DND-41 (cell line): ENCODE results near the gene GCLM.
"Not testable (repeated sequence)": the region's sequence is repeated elsewhere in the genome, so short reads cannot be mapped to it uniquely, and the experiment has no call there.

Experiments used
- ATAC-seq: fragments of 200-7000 bp; cut with Tn5 transposase; 3 replicates; pipeline ENCODE4 v1.9.1; 2021; ENCODE audit warnings: low read depth; ENCODE audit not compliant: insufficient read depth
- DNase-seq: peaks from one replicate; pipeline ENCODE4 v3.0.0-alpha.2; 2020
- H2AFZ ChIP-seq: 2 replicates; pipeline ENCODE4 v1.6.0; 2012; ENCODE audit warnings: low read depth, low read length
- H3K27ac ChIP-seq: 2 replicates; pipeline ENCODE4 v1.5.1; 2012; ENCODE audit warnings: low read length, inconsistent platforms
- H3K27me3 ChIP-seq: fragments of 200-600 bp; sonication (generic); 2 replicates; pipeline ENCODE4 v1.6.0; 2012; ENCODE audit warnings: low read length, mild to moderate bottlenecking, inconsistent platforms; ENCODE audit not compliant: insufficient read depth, poor library complexity
- H3K36me3 ChIP-seq: 2 replicates; pipeline ENCODE4 v1.5.1; 2012; ENCODE audit warnings: low read length, inconsistent platforms; ENCODE audit not compliant: insufficient read depth
- H3K4me1 ChIP-seq: 2 replicates; pipeline ENCODE4 v1.5.1; 2012; ENCODE audit warnings: mild to moderate bottlenecking, low read length; ENCODE audit not compliant: insufficient read depth
- H3K4me2 ChIP-seq: 2 replicates; pipeline ENCODE4 v1.6.0; 2012; ENCODE audit warnings: mild to moderate bottlenecking, moderate library complexity, low read length, inconsistent platforms; ENCODE audit not compliant: insufficient read depth
- H3K4me3 ChIP-seq, 2 experiments: fragments of 200-600 bp in 1 of 2; shearing (Covaris generic) in 1 of 2; 2 replicates each; pipeline ENCODE4 v1.5.1; 2012 to 2016; ENCODE audit warnings: inconsistent platforms in 2 of 2, low read length in 2 of 2, mild to moderate bottlenecking in 2 of 2, low read depth in 1 of 2, moderate library complexity in 1 of 2
- H3K79me2 ChIP-seq: 2 replicates; pipeline ENCODE4 v1.6.0; 2012; ENCODE audit warnings: low read length, inconsistent platforms; ENCODE audit not compliant: insufficient read depth
- H3K9ac ChIP-seq: 2 replicates; pipeline ENCODE4 v1.6.0; 2012; ENCODE audit warnings: low read depth, mild to moderate bottlenecking, inconsistent platforms, low read length, moderate library complexity
- H3K9me3 ChIP-seq: 2 replicates; pipeline ENCODE4 v1.5.1; 2012; ENCODE audit warnings: low read length, moderate library complexity, mild to moderate bottlenecking, inconsistent platforms; ENCODE audit not compliant: insufficient read depth, severe bottlenecking
- H4K20me1 ChIP-seq: 2 replicates; pipeline ENCODE4 v1.6.0; 2012; ENCODE audit warnings: low read length; ENCODE audit not compliant: insufficient read depth
- CTCF ChIP-seq: IDR thresholded peaks from 2 replicates; pipeline ENCODE4 v1.5.1; 2012; ENCODE audit warnings: borderline replicate concordance, low read length, moderate library complexity, mild to moderate bottlenecking; ENCODE audit not compliant: poor library complexity, severe bottlenecking; ENCODE audit errors: extremely low read depth
- EZH2 ChIP-seq: IDR thresholded peaks from 3 replicates; pipeline ENCODE4 v1.6.1; 2012; ENCODE audit warnings: borderline replicate concordance, low read depth, mild to moderate bottlenecking, moderate library complexity, low read length, inconsistent platforms; ENCODE audit not compliant: severe bottlenecking

The GCLM gene

GRCh38 chr1:93853940-93854339, 55.3 kb downstream of the GCLM start:
- no peak for DNase-seq
- Histone ChIP-seq H3K4me2 (no peak overlapping the region), H4K20me1 (no peaks in the 10 kb centered on the region), H3K9me3 (no peaks in the 10 kb centered on the region), H3K4me3 (no peak overlapping the region), H2AFZ (no peak overlapping the region), H3K27me3 (no peaks in the 10 kb centered on the region), H3K27ac (no peak overlapping the region), H3K4me1 (no peaks in the 10 kb centered on the region), H3K9ac (no peak overlapping the region), H3K36me3 (no peaks in the 10 kb centered on the region), H3K79me2 (no peaks in the 10 kb centered on the region)
- TF ChIP-seq CTCF (no peak), EZH2 (no peak)
- ATAC-seq = no peak

- DNase-seq (no peak), ATAC-seq (no peak)
- Histone ChIP-seq H3K4me1 (peaks cover 8% of the 10 kb centered on the region), H3K9ac (no peak overlapping the region), H4K20me1 (no peaks in the 10 kb centered on the region), H2AFZ (no peak overlapping the region), H3K79me2 (no peaks in the 10 kb centered on the region), H3K27me3 (no peaks in the 10 kb centered on the region), H3K4me3 (no peak overlapping the region), H3K36me3 (no peaks in the 10 kb centered on the region), H3K27ac (no peak overlapping the region), H3K4me2 (no peak overlapping the region), H3K9me3 (no peaks in the 10 kb centered on the region)
- TF ChIP-seq EZH2 (no peak), CTCF (no peak)
These were observed 57.4 kb downstream of the GCLM start for GRCh38 chr1:93851878-93852277.

GRCh38 chr1:93851327-93851712, 57.9 kb downstream of the GCLM start:
- Histone ChIP-seq H3K4me3 (no peak overlapping the region), H3K9me3 (no peaks in the 10 kb centered on the region), H3K79me2 (no peaks in the 10 kb centered on the region), H3K4me2 (no peak overlapping the region), H3K9ac (no peak overlapping the region), H4K20me1 (no peaks in the 10 kb centered on the region), H3K27ac (no peak overlapping the region), H2AFZ (no peak overlapping the region), H3K36me3 (no peaks in the 10 kb centered on the region), H3K27me3 (no peaks in the 10 kb centered on the region), H3K4me1 (peaks cover 8% of the 10 kb centered on the region)
- TF ChIP-seq CTCF = no peak
- ATAC-seq (no peak), DNase-seq (no peak)

DNA sequence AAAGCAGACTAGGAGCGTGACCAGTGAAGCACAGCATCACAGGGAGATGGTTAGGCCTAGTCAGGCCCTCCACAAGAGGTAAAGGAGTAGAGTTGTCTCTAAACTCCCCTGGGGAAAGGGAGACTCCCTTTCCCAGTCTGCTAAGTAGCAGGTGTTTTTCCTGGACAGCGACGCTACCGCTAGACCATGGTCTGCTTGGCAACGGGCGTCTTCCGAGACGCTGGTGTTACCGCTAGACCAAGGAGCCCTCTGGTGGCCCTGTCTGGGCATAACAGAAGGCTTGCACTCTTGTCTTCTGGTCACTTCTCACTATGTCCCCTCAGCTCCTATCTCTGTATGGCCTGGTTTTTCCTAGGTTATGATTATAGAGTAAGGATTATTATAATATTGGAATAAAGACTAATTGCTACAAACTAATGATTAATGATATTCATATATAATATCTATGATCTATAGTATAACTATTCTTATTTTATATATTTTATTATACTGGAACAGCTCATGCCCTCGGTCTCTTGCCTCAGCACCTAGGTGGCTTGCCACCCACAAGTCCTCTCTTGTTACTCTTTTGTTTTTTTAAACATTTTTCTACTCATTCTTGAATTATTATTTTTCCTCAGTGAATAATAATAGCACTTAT, 58.4 kb downstream of the GCLM start:
- not testable (repeated sequence) for H4K20me1 ChIP-seq, H3K4me3 ChIP-seq, H3K27me3 ChIP-seq, H3K27ac ChIP-seq, H3K9me3 ChIP-seq, H3K9ac ChIP-seq, H3K36me3 ChIP-seq, ATAC-seq, H3K4me2 ChIP-seq, H3K79me2 ChIP-seq, H2AFZ ChIP-seq
- peaks cover 12% of the 10 kb centered on the region for H3K4me1 ChIP-seq
- TF ChIP-seq CTCF = peak; percentile 26
- peak; percentile 38 for DNase-seq
